ENCODE results near the gene SPOCK1. TPM values are rescaled to one million over a fixed set of nuclear protein-coding genes. Genes with fewer than 3 reads are reported as not detected.

Gene SPOCK1
- total and polyA plus RNA-seq, 8 donors: 0.46 to 15.6 (median 9.2) TPM

DNA sequence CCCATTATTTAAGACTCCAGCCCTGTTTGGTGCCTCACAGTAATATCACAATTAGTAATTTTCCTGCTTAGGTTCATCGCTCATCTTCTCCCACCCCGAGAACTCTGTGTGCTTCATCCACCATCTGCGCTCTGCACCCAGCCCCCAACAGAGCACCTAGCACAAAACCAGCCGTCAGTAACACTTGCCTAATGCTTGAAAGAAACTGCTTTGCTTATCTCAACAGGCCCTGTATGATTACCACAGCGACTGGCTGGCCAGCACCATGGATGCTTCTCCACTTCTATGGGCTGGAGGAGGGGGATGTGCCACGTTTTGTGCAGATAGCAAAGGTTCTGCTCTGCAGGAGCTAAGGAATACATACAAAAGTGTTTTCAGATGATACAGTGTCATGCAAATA, 166.8 kb downstream of the SPOCK1 start:
- WGBS, 5 donors: 59 to 76% (median 67%) methylated on average over 6 of the region's 6 CpGs
- H3K36me3 ChIP-seq: no peaks in the 10 kb centered on the region
- intact Hi-C loops (cut with DNase I; ENCODE audit: low total_unique reads): no loop called here
- DNase-seq: no peak
- peaks cover 0 to 17% (median 0%) of the 10 kb centered on the region in 4 donors for H3K4me1 ChIP-seq
- no peak overlapping the region for H3K27ac ChIP-seq
- H3K4me3 ChIP-seq: no peak overlapping the region
- TF ChIP-seq POLR2AphosphoS5 (IDR thresholded peaks at IDR 0.05) (no peak), POLR2A (IDR thresholded peaks at IDR 0.05) (no peak), EP300 (IDR thresholded peaks at IDR 0.05) (no peak)
- TF ChIP-seq, protein P1, sequence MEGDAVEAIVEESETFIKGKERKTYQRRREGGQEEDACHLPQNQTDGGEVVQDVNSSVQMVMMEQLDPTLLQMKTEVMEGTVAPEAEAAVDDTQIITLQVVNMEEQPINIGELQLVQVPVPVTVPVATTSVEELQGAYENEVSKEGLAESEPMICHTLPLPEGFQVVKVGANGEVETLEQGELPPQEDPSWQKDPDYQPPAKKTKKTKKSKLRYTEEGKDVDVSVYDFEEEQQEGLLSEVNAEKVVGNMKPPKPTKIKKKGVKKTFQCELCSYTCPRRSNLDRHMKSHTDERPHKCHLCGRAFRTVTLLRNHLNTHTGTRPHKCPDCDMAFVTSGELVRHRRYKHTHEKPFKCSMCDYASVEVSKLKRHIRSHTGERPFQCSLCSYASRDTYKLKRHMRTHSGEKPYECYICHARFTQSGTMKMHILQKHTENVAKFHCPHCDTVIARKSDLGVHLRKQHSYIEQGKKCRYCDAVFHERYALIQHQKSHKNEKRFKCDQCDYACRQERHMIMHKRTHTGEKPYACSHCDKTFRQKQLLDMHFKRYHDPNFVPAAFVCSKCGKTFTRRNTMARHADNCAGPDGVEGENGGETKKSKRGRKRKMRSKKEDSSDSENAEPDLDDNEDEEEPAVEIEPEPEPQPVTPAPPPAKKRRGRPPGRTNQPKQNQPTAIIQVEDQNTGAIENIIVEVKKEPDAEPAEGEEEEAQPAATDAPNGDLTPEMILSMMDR (IDR thresholded peaks at IDR 0.05): no peak
- H3K9me3 ChIP-seq: no peaks in the 10 kb centered on the region
- H3K27me3 ChIP-seq: no peaks in the 10 kb centered on the region

DNA sequence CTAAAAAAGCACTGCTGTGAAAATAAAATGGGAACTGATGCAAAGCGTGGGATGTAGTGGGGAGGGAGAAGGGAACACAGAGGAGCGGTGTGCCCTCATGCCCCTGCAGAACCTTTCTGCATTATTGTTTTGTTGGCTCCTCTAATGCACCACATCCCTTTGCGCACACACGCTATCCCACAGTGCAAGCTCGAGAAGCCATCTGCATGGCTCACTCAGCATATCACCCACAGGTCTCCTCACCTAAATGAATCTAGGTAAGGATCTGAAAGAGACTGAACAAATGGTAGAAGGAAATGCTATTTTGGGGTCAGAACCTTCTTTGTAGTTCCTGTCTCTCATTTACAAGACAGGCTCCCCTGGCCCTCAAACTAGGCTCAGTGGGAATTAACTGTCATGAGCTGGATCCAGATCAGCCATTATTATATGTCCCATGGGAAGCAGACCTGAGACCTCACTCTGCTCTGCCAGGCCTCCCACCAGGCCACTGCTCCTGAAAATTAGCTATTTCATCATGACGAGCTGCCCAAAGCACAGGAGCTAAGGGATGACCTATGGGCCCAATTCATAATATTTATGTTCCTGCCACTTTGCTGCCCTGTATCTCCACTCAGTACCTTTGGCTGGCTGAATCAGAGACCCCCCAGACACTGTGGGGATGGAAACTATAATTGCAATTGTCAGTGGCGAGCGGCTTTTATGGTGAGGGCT, 169.4 kb downstream of the SPOCK1 start:
- H3K27ac ChIP-seq: no peak overlapping the region
- no peaks in the 10 kb centered on the region for H3K9me3 ChIP-seq
- no peak overlapping the region for H3K4me3 ChIP-seq
- peaks cover 0 to 4% (median 0%) of the 10 kb centered on the region in 4 donors for H3K4me1 ChIP-seq
- DNase-seq: no peak
- no peaks in the 10 kb centered on the region for H3K27me3 ChIP-seq
- intact Hi-C loops (cut with DNase I; ENCODE audit: low total_unique reads): no loop called here
- TF ChIP-seq EP300 (IDR thresholded peaks at IDR 0.05) (no peak), POLR2A (IDR thresholded peaks at IDR 0.05) (no peak), POLR2AphosphoS5 (IDR thresholded peaks at IDR 0.05) (no peak)
- TF ChIP-seq, protein P1 (IDR thresholded peaks at IDR 0.05): no peak
- H3K36me3 ChIP-seq: no peaks in the 10 kb centered on the region
- WGBS, 5 donors: 87 to 94% (median 92%) methylated on average over 8 of the region's 8 CpGs

DNA sequence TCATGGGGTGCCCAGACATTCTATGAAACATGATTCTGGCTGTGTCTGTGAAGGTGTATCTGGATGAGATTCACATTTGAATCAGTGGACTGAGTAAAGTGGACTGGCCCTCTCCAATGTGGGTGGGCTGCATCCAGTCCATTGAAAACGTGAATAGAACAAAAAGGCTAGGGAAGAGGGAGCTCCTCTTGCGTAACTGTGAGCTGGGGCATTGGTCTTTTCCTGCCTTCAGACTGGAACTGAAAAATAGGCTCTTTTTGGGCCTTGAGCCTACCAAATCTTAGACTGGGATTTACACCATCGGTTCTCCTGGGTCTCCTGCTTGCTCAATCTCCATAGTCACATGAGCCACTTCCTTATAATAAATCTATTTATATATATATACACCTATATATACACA, 170.1 kb downstream of the SPOCK1 start:
- H3K27ac ChIP-seq: no peak overlapping the region
- H3K4me1 ChIP-seq: peaks cover 0 to under 1% (median 0%) of the 10 kb centered on the region in 4 donors
- no peak for DNase-seq
- H3K9me3 ChIP-seq: no peaks in the 10 kb centered on the region
- WGBS, 5 donors: 72 to 84% (median 76%) methylated on average over 3 of the region's 3 CpGs
- TF ChIP-seq POLR2A (IDR thresholded peaks at IDR 0.05) (no peak), POLR2AphosphoS5 (IDR thresholded peaks at IDR 0.05) (no peak), EP300 (IDR thresholded peaks at IDR 0.05) (no peak)
- TF ChIP-seq, protein P1 (IDR thresholded peaks at IDR 0.05): no peak
- no peaks in the 10 kb centered on the region for H3K27me3 ChIP-seq
- H3K4me3 ChIP-seq: no peak overlapping the region
- H3K36me3 ChIP-seq: no peaks in the 10 kb centered on the region
- intact Hi-C loops (cut with DNase I; ENCODE audit: low total_unique reads): no loop called here

DNA sequence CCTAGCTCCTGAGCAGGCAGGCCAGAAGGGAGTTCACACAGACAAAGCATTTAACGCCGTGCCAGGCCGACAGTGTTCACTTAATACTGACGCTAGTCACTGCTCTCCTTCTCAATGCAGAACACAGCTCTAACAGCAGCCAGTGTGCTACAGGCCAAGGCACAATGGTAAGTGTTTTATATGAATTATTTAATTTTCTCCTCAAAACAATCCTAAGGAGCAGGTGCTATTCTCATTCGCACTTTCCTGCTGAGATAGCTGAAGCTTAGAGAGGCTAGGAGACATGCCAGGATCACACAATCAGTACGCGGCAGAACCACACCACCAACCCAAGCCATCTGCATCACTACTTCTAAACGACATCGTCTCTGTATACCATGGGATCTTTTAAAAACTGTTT, 170.7 kb downstream of the SPOCK1 start:
- Histone ChIP-seq H3K27ac (no peak overlapping the region), H3K4me3 (no peak overlapping the region), H3K27me3 (no peaks in the 10 kb centered on the region), H3K36me3 (no peaks in the 10 kb centered on the region), H3K4me1 (no peaks in the 10 kb centered on the region), H3K9me3 (no peaks in the 10 kb centered on the region)
- 85 to 94% (median 92%) methylated on average over 9 of the region's 9 CpGs for WGBS, 5 donors
- no peak for TF ChIP-seq POLR2A (IDR thresholded peaks at IDR 0.05)
- DNase-seq: no peak
- intact Hi-C loops (cut with DNase I; ENCODE audit: low total_unique reads): no loop called here

DNA sequence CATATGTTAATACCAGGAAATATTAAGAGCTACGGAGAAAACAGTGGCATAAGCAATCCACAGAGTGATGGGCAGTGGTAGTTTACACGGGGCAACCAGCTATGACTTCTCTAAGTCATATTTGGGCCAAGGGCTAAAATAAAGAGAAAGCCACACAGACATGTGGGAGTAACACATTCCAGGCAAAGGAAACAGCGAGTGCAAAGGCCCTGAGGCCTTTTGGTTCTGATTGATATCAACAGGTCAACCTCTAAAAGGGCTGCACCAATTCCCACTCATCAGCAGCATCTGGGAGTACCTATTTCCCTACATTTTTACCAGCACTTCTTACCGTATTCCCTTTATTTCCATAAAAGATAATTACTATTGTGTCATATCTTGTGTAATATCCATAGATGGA, 173.4 kb downstream of the SPOCK1 start:
- Histone ChIP-seq H3K9me3 (no peaks in the 10 kb centered on the region), H3K4me1 (no peaks in the 10 kb centered on the region), H3K36me3 (no peaks in the 10 kb centered on the region), H3K27me3 (no peaks in the 10 kb centered on the region), H3K4me3 (no peak overlapping the region), H3K27ac (no peak overlapping the region)
- no peak for TF ChIP-seq POLR2A (IDR thresholded peaks at IDR 0.05)
- TF ChIP-seq, protein P1 (IDR thresholded peaks at IDR 0.05): no peak
- no peak for DNase-seq
- 83 to 92% (median 88%) methylated on average over 4 of the region's 4 CpGs for WGBS, 5 donors
- intact Hi-C loops (cut with DNase I; ENCODE audit: low total_unique reads): no loop called here

Data from stomach (tissue), 9 donors.